Stomach smooth muscle (tissue), 2 donors: ENCODE measurements around the gene PKP1.

ENCODE experiments used
- H3K27ac ChIP-seq: one replicate; pipeline ENCODE4 v1.7.0; 2013; ENCODE audit warnings: mild to moderate bottlenecking, low read length, inconsistent platforms
- H3K27me3 ChIP-seq, 2 donors: one replicate each; pipeline ENCODE4 v1.7.0; 2013; ENCODE audit warnings: low read length in 2 of 2; ENCODE audit not compliant: insufficient read depth in 2 of 2, control insufficient read depth in 1 of 2
- H3K36me3 ChIP-seq, 2 donors: one replicate each; pipeline ENCODE4 v1.7.0; 2013; ENCODE audit warnings: low read length in 2 of 2; ENCODE audit not compliant: control insufficient read depth in 2 of 2, insufficient read depth in 2 of 2
- H3K4me1 ChIP-seq: one replicate; pipeline ENCODE4 v1.7.0; 2013; ENCODE audit warnings: low read length; ENCODE audit not compliant: control insufficient read depth, insufficient read depth
- H3K4me3 ChIP-seq, 2 donors: one replicate each; pipeline ENCODE4 v1.7.0; 2013; ENCODE audit warnings: low read length in 2 of 2
- H3K9ac ChIP-seq, 2 donors: one replicate each; pipeline ENCODE4 v1.7.0; 2013; ENCODE audit warnings: low read length in 2 of 2, mild to moderate bottlenecking in 1 of 2
- H3K9me3 ChIP-seq, 2 donors: one replicate each; pipeline ENCODE4 v1.7.0; 2013; ENCODE audit warnings: low read length in 2 of 2; ENCODE audit not compliant: control insufficient read depth in 2 of 2
- donor health status: healthy.
- donor health status: Pancreatic carcinoma.

Gene PKP1

DNA sequence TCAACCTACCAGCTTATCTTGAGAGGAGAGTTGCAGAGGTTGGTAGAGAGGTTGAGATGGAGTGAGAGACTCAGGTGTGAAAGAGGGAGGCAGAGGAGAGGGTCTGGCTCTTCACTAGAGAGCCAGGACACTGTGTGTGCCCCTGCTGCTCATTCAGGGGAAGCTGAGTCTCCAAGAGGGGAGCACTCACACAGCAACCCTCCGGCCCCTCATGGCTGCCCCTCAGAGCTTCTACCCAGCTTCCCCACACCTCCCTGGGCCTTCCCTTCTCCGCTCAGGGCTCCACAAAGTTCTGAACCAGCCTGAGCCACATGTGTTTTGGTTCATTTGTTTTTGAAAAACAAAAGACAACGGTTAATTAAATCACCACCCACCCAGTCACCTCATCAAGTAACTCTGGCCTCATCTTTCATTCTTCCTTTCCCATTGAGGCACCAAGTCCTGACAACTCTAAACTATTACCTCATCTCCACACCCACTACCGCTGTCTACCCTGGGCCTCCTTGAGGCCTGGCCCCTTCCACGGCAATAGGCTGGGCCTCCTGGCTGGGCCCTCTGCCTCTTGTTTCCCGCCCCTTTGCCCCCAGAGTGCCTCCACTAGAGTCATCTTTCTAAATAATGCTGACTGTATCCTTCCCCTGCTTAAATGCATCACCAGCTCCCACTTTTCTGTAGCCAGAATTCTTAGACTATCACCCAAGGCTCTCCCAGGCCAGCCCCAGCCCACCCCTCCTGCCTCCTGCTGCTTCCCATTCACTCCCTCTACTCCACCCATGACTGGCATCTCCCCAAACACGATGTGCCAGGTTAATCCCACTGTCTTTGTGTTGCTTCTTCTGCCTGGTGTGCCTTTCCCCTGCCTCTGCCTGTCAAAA is 61.1 kb downstream of the PKP1 start:
- Histone ChIP-seq H3K27ac (no peak overlapping the region), H3K4me1 (no peaks in the 10 kb centered on the region), H3K27me3 (peaks cover 2 to 4% of the 10 kb centered on the region in 2 donors), H3K4me3 (no peak overlapping the region), H3K9me3 (peaks cover 3 to 4% of the 10 kb centered on the region in 2 donors), H3K36me3 (no peaks in the 10 kb centered on the region), H3K9ac (no peak overlapping the region)

DNA sequence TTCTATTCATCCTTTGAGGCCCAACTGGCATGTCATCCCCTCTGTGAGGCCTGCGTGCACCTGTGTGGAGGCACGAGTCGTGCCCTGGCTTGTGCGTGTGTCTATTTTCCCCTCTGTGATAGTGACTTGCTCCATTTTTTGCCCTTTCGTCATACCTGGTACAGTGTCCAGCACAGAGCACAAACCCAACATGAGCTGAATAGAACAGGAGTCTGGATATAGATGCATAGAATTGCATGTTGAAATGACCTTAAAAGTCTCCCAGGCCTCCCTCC is 61.7 kb downstream of the PKP1 start:
- no peak overlapping the region for H3K27ac ChIP-seq
- H3K9me3 ChIP-seq = peaks cover 3 to 4% of the 10 kb centered on the region in 2 donors
- no peak overlapping the region for H3K4me3 ChIP-seq
- no peaks in the 10 kb centered on the region for H3K36me3 ChIP-seq
- peaks cover 2 to 4% of the 10 kb centered on the region in 2 donors for H3K27me3 ChIP-seq
- H3K9ac ChIP-seq = no peak overlapping the region
- no peaks in the 10 kb centered on the region for H3K4me1 ChIP-seq

DNA sequence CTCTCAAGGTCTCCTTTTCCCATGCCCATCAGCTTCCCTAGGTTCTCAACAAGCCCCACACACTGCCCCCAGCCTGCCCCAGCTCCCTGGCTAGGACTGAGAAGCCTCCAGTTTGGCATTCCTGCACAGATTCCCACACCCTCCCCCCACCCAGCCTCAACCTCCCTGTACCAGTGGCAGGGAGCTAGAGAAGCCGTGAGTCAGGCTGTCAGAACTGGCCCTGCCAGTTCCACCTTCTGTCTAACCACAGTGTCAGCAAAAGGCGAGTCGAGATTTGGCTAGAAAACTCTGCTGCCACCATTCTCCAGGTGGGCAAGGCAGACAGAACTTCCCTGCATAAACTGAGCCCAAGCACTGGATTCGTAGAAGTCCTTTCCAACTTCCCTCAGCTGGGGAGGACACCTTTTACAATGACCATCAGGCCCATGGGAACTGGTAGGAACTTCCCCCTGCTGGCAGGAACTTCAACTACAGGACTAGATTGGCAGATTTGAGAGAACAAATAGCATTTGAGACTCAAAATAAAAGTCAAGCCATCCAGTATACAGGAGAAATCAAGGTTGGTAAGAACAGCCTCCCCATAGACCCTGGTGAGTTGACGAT is 63.1 kb downstream of the PKP1 start:
- Histone ChIP-seq H3K4me3 (no peak overlapping the region), H3K9ac (no peak overlapping the region), H3K36me3 (no peaks in the 10 kb centered on the region), H3K4me1 (no peaks in the 10 kb centered on the region), H3K27me3 (peaks cover 2 to 4% of the 10 kb centered on the region in 2 donors), H3K9me3 (peaks cover 3 to 4% of the 10 kb centered on the region in 2 donors), H3K27ac (no peak overlapping the region)

DNA sequence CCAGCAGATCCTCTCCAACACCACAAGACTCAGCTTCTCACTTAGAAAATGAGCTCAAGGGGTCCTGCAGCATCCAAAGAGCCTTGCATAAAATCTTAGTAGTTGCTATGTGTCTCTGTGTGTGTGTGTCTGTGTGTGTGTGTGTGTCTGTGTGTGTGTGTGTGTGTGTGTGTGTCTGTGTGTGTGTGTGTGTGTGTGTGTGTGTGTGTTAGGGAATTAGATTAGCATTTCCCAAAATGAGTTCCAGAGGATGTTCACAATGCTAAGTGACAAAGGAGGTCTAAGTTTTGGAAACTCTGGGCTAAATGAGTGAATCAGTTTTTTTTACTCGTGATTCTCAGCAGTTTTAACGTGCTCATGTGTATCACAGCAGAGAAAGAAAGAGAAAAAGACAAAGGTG is 63.7 kb downstream of the PKP1 start:
- Histone ChIP-seq H3K9ac (no peak overlapping the region), H3K4me3 (no peak overlapping the region), H3K27ac (no peak overlapping the region), H3K27me3 (peaks cover 2 to 4% of the 10 kb centered on the region in 2 donors), H3K9me3 (peaks cover under 1 to 2% of the 10 kb centered on the region in 2 donors), H3K36me3 (no peaks in the 10 kb centered on the region), H3K4me1 (no peaks in the 10 kb centered on the region)

DNA sequence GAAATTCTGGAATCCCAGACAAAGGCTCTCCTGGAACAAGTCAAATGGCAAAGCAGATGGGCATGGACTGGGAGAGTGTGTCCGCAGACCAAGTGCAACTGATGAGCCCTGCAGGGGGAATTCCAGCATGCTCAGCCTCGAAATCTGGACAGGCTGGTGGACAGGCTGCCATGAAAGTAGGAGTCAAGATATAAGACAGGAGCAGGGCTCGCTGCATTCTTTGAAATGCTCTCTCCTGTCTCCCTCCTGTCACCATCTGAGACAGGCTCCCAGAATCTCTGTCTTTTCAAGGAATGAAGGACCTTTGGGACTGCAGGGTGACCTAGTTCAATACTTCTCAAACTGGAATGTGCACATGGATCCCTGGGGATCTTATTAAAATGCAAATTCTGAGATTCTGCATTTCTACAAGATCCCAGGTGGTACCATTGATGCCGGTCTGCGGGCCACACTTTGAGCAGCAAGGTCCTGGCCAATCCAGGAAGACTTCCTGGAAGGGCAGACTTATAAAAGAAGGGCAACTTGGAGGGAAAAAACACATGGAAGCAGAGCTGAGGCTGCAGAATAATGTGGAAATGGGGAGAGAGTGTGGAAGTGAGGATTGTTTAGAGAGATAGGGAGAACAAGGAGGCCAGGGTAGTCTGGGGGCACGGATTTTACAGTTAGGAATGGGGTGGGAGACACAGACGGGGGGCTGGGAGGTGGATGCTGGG is 64.3 kb downstream of the PKP1 start:
- Histone ChIP-seq H3K36me3 (no peaks in the 10 kb centered on the region), H3K27ac (no peak overlapping the region), H3K27me3 (peaks cover 2 to 4% of the 10 kb centered on the region in 2 donors), H3K9me3 (no peaks in the 10 kb centered on the region), H3K4me1 (no peaks in the 10 kb centered on the region), H3K9ac (no peak overlapping the region), H3K4me3 (no peak overlapping the region)

DNA sequence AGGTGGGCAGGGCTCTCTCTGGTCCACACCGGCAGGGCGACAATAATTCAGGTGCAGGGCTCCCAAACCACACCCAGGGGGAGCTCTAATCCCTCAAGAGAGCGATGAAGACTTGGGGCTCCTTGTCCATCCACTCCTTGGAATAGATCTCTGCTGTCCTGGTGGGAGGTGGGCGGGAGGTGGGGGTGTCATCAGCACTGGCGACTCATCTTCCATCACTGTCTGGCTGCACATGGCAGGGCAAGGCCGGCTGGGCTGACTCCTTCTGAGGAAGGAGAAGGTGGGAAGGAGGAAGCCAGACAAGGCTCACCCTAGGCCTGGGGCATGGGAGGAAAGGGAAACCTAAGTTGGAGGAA is 64.9 kb downstream of the PKP1 start:
- Histone ChIP-seq H3K4me3 (no peak overlapping the region), H3K27ac (no peak overlapping the region), H3K9ac (no peak overlapping the region), H3K36me3 (no peaks in the 10 kb centered on the region), H3K9me3 (no peaks in the 10 kb centered on the region), H3K27me3 (peaks cover 4 to 6% of the 10 kb centered on the region in 2 donors), H3K4me1 (no peaks in the 10 kb centered on the region)

DNA sequence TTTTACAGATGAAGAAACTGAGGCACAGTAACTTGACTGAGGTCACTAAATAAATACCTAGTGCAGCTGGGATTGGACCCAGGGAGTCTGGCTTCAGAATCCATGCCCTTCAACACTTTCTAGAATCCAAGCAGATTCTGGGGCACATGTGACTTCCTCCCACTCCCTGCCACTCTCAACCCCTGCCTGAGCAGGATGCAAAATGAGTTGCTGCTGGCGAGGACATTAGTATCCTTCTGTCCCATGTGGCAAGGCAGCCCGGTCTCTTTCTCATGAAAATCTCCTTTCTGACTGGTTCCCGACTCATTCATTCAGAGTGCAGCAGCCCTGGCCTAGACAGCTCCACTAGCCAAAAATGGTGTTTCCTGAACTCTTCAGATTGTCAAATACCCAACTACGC is 65.8 kb downstream of the PKP1 start:
- peaks cover 2 to 10% of the 10 kb centered on the region in 2 donors for H3K27me3 ChIP-seq

DNA sequence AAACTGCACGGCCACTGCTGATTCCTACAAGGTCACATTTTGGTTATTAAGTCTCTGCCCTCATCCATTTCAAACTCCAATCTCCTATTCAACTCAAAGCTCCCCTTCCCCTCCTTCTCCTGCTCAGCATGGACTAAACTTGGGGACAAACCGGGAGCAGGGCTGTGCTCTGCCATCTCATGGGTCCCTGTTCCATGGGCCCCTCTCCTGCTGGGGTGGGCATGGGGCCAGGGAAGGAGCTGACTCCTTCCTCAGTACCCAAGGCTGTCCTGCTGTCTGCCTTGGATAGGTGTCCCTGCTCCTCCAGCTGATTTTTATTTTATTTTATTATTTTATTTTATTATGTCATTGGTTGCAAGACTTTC is 67.0 kb downstream of the PKP1 start:
- Histone ChIP-seq H3K4me3 (no peak overlapping the region), H3K36me3 (no peaks in the 10 kb centered on the region)

More for the DNA sequence above, 65.8 kb downstream of the PKP1 start:
- H3K9me3 ChIP-seq = no peaks in the 10 kb centered on the region
- no peak overlapping the region for H3K27ac ChIP-seq
- no peaks in the 10 kb centered on the region for H3K36me3 ChIP-seq
- no peaks in the 10 kb centered on the region for H3K4me1 ChIP-seq
- no peak overlapping the region for H3K4me3 ChIP-seq
- H3K9ac ChIP-seq = no peak overlapping the region

DNA sequence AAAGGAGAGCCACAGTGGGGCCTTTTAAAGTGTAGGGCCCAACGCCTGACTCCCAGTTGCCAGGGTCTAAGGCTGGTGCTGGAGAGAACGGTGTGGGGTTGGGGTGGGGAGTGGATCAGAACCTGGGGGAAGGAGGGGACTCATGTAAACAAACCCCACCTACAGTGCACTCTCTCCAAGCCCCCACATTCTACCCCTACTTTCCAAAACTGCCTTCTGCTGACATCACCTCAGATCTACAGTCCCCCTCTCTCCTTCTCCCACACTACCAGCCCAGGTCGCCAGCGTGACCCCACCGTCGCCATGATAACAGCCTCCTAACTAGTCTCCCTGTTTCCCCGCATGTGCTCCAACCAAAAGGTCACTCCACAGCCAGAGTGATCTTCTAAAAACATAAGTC is 67.6 kb downstream of the PKP1 start:
- Histone ChIP-seq H3K36me3 (no peaks in the 10 kb centered on the region), H3K9me3 (no peaks in the 10 kb centered on the region), H3K27ac (no peak overlapping the region), H3K4me3 (no peak overlapping the region), H3K9ac (no peak overlapping the region), H3K4me1 (no peaks in the 10 kb centered on the region), H3K27me3 (peaks cover 0 to 10% of the 10 kb centered on the region in 2 donors)

More for the DNA sequence above, 67.0 kb downstream of the PKP1 start:
- H3K27ac ChIP-seq = no peak overlapping the region
- no peaks in the 10 kb centered on the region for H3K9me3 ChIP-seq
- H3K9ac ChIP-seq = no peak overlapping the region
- peaks cover 0 to 10% of the 10 kb centered on the region in 2 donors for H3K27me3 ChIP-seq
- H3K4me1 ChIP-seq = no peaks in the 10 kb centered on the region

DNA sequence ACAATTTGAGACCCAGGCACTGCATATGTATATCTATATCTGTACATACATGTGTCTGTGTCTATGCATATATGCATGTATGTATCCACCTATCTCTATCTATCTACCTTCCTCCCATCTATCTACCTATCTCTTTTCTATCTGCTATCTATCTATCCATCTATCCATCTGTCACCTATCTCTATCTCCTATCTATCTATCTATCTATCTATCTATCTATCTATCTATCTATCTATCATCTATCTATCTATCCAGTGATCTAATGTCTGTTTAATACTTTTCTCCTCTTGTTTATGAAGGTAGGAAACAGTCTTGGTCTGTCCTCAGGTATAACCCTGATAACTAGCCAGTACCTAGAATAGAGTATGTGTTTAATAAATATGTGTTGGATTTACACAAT is 68.3 kb downstream of the PKP1 start:
- no peak overlapping the region for H3K4me3 ChIP-seq
- H3K27me3 ChIP-seq = peaks cover 0 to 8% of the 10 kb centered on the region in 2 donors
- no peaks in the 10 kb centered on the region for H3K4me1 ChIP-seq
- no peak overlapping the region for H3K27ac ChIP-seq
- H3K9me3 ChIP-seq = no peaks in the 10 kb centered on the region
- no peaks in the 10 kb centered on the region for H3K36me3 ChIP-seq
- no peak overlapping the region for H3K9ac ChIP-seq
